ENCODE results near the gene ERC2.

GRCh38 chr3:55505776-55506175 is 962.5 kb downstream of the ERC2 start:
- TF ChIP-seq GATA2 (IDR thresholded peaks at IDR 0.05; ENCODE audit: low read depth, low read length), result no peak
- no peak for TF ChIP-seq GATA3 (IDR thresholded peaks at IDR 0.05; ENCODE audit: low read depth, low read length)

All from SH-SY5Y (cell line).